ENCODE results near the gene DYNC1I1.

Gene DYNC1I1

GRCh38 chr7:95863623-95864022 lies 91.3 kb downstream of the DYNC1I1 start:
- no peak for DNase-seq

DNA sequence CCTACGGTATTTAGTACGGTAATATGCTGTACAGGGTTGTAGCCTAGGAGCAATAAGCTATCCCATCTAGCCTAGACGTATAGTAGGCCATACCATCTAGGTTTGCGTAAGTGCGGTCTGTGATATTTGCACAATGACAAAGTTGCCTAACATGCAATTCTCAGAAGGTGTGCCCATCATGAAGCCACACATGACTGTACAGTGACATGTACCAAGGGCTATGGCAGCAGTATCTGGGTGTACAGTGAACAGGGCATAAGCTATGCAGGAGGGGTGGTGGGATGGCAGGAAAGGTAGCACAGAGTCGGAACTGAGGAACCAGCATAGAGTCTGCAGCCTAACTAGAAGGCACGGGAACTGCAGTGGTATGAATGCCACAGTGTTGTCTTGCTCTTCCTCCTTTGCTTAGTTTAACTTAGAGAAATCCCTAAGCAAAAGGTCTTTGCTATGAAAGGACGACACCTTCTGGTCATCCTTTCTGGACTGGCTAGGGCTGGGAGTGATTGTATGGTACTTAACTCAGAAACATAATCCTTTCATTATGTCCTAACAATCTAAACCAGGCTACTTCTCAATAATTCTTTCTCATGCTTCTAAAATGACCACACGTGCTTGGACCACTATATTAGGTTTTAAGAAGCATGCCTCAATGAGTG lies 93.5 kb downstream of the DYNC1I1 start:
- peak; percentile 30 for DNase-seq

DNA sequence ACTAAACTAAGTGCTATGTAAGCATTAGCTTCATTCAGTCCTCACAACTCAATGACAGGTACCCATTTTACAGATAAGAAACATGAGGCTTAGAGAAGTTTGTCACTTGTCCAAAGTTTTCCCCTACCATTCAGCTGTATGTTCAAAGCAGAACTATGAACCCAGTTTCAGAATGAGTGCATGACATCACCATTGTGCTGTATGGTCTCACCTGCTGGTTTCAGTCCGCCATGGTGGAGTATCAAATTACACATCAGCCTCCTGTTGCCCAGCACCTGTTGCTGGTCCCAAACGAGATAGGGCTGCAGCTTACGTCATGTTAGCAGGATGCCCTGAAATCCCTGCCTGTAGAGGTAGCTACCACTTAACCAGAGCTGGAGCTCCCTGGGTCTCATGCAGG lies 95.0 kb downstream of the DYNC1I1 start:
- DNase-seq, result no peak

- peak; percentile 49 for DNase-seq
Measured at GRCh38 chr7:95871075-95871848, 98.9 kb downstream of the DYNC1I1 start.

DNA sequence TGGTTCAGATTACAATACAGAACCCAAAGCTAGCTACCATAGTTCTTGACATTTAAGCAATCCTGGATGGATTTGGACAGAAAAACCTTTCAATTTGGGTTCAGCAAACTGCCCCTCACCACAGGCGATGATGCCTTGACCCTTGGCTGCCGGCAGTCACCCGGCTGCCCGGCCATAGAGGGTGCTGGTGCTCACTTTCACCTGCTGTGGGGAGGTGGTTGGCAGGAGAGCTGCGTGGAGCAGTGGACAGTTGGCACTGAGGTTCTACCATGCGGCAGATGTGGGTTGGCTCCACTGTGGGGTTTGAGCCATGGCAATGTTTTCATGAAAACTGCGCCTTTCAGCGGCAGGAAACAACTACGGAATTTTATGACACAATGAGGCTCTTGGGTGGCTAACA lies 99.5 kb downstream of the DYNC1I1 start:
- no peak for DNase-seq

- DNase-seq, result no peak
Measured at GRCh38 chr7:95874129-95874528, 101.8 kb downstream of the DYNC1I1 start.

DNA sequence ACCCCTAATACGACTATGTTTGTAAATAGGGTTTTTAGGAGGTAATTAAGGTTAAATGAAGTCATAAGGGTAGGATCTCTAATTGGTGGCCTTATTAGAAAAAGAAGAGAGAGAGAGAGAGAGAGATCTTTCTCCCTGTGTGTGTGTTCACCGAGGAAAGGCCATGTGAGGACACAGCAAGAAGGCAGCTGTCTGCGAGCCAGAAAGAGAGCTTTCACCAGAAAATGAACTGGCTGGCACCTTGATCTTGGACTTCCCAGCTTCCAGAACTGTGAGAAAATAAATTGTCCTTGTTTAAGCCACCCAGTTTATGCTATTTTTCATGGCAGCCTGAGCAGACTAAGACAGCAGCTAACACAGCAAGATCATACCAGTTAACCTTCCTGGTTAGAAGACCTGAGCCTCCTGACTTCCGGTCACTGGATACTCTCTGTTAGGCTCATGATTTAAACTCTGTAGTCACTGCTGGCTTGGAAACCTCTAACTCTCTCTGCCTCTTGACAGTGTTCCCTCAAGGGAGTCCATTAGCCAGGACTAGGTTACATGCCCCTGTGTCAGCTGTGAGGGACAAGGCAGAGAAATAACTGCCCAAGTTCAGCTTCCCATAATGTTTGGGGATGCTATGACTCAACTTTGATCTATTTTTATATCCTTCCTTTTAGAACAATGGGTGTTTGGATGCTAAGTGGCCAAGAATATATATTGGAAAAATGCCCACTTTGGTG lies 102.3 kb downstream of the DYNC1I1 start:
- no peak for DNase-seq

DNA sequence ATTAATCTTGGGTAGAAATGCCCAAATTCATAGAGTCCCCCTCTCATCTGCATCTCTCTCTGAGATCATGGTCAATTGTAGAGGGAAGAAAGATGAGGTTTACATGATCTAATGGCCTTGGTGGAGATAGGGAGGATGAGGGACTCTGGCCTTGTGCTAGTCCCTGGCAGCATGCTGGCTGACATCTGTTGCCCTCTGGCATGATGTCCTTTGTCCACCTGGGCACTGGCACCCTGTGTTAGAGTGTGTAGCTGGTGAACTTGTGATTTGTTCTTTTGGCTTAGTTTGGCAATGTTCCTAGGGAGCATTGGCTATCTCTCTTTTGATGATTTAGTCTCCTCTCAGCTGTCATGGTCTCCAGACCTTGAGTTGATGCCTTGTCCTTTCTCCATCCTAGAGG lies 103.2 kb downstream of the DYNC1I1 start:
- DNase-seq, result no peak

DNA sequence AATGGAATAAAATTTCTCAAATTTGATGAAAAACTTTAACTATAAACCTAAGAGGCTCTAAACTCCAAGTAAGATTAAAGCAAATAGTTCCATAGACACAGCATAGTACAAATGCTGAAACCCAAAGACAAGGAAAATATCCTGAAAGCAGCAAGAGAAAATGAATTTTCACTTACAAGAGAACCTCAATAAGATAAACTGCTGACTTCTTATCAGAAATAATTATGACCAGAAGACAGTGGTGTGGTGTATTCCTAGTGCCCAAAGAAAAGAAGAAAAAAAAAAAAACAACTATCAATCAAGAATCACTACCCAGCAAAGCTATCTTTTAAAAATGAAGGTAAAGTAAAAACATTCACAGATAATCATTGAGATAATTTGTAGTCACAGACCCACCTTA lies 106.3 kb downstream of the DYNC1I1 start:
- no peak for DNase-seq

DNA sequence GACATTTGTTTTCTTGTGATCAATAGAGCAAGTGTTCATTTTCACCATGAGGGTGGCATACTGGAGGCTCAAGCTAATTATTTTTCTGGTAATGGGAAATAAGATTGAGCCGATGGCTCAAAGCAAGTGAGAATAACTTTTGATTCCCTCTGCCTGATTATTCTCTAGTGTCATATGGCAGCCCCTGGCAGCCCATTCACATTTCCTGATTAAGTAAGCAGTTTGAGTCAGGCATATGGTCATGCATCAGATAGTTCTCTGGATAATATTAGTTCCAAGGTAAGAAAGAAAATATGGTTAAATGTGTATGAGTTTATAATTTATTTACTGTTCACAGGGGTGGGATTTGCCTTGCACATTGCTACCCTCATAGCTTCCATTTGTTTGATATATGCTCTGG lies 109.2 kb downstream of the DYNC1I1 start:
- no peak for DNase-seq

DNA sequence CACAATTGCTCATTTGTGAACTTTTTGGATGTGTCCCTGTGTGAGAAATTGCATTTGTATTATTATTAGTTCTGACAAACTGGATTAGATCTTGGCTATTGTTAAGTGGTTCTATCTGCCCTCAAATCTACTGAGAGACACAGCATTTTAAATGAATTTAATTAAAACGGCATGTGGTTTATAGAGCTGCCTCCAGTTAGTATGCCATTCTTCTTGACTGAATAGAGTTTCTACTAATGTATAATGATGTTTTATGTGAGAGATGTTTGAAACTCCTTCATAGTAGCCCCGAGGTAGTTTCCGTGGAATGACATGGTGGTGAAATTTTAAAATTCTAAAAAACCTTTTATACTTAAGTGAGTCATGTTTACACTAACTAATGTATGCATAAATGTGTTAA lies 110.9 kb downstream of the DYNC1I1 start:
- DNase-seq, result no peak

DNA sequence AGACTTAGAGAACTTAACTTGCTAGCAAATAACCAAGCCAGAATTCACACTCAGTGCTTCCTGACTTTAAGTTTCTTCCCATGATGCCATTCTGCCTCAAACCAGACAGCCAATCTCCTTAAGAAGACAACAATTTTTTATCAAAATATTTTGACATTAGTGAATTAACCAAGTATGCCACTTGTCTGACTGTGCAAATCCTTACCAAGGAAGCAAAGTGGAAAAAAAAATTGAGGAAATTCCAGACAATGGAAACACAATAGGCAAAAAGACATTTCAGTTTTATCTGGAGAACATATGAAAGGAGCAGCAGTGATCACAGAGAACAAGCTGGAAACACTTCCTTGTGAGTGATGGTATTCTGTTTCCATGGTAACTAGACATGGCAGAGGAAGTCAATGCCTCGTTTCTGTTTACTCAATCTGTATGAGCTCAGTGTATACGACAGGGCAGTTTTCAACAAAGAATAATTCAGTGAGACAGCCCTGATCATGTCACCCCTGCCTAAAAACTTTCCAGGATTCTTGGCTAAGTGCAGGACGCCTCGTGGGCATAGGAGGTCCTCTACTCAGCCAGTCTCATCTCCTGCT lies 114.2 kb downstream of the DYNC1I1 start:
- DNase-seq, result no peak

- DNase-seq, result no peak
Measured at GRCh38 chr7:95893484-95893883, 121.1 kb downstream of the DYNC1I1 start.

DNA sequence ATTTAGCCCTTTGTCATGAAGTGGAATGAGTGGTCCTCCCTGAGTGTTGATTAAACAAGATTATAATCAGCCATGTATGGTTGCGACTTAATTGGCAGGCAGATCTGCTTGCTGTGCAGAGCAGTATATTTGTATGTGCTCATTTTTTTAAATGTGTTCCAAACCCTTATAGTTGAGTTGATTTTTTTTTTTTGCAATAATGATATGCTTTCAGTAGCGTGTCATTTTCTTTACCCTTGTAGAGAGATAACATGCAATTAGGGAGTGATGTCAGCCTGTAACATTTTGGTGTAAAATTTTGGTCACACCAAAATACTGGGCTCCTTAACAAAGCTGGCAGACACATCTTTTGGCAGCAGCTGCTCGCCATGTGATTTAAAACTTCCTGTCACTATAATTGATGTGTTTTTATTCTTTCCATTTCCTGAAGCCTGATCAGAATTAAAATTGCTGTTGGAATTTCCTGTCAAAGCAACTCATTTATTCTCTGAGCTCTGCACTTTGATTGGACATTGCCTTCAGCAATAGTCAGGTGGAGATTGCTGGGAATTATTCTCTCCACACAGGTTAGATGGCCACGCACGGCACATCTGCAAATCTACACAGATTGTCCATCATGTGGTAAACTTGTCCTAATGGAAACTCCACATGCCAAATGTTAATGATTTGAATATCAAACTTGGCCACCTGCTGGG lies 125.3 kb downstream of the DYNC1I1 start:
- DNase-seq, result no peak

DNA sequence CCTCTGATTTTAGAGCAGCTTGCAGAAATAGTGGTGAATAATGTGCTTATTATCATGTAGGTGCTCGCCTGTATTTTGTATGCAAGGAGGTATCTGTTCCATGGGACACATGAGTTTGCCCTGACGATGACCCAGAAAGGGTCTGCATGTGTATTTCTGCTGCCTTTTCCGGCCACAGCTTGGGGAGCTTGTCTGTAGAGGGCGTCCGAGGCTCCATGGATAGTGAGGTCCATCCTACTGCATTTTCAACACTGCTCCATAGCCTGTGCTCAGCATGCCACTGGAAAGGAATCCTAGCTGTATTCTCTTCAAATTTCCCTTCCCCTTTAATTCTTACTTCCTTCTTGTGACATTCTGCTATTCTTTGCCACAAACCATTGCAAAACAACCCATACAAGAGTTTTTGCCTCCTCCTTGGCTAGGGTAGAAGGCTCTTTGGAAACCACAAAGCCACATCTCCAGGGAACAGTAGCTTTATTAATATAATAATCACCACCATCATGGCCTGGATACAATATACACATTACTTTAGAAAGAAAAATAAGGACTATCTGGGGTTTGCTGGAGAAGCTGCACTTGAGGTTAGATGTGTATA lies 127.7 kb downstream of the DYNC1I1 start:
- no peak for DNase-seq

DNA sequence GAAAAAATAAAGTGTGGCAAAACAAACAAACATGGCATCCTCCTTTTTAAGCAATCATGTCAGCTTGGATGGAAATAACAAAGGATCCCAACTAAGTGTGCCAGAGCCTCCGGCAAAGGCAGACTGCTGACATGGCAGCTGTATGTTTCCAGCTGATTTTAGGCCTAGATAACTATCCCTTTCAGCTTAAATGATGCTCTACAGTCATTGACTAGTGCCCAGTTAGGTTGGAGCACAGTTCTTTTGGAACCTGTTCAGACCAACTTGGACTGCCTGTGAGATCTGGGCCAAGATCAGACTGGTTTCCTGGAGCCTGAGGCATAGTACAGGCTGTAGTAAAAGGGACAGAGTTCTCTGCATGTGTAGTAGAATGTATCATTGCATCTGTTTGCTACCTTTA lies 128.7 kb downstream of the DYNC1I1 start:
- no peak for DNase-seq

DNA sequence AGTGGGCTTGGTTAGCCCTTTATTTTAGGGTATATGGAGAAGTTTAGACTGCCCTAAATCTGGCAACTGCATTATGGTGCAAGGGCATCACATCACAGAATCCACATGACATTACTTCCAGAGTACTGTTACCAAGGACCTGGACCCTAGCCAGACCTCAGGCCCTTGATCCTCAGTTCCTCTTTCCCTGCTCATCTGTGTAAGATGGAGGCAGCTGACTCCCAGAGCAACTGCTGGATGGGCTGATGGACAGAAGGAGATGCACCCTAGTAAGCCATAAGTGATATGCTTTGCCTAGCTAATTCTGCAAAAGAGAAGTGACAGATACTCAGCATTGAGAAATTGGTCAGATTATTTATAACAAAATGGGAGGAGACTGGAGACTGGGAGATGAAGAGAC lies 131.7 kb downstream of the DYNC1I1 start:
- DNase-seq, result no peak

GRCh38 chr7:95905167-95905566 lies 132.8 kb downstream of the DYNC1I1 start:
- DNase-seq, result no peak

DNA sequence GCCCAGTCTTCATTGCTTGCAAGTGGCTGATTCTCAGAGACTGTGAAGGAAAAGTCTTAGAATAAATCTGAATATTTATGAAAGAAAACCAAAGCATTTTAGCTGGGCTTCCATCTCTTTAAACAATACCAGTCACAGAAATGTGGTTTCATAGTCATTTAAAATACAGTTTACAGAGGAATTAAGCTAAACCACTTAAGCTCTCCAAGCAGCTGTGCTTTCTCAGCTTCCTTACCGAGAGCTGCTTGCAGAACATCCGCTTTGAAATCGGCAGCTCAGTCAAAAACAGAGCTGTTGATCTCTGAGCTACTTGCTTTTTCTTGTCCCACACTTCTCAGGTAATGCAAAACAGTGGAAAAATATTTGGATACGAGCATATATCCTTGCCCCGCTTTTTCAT lies 134.5 kb downstream of the DYNC1I1 start:
- no peak for DNase-seq

DNA sequence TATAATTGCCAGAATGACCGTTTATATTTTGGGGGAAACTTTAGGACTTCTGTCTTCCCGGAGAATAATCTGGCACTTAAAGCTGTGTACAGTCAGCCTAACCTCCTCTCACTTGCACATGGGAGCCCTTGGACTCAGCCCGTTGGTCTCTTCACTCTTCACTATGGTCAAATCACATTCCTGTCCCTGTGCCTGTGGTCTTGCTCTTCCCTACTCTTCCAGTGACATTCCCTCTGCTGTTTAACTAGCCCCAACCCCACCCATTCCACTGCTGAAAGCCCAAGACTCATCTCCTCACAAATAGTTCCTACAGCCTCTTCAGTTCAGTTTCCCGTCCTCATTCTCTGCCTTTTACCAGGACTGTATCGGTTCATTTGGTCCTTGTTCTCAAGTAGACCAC lies 135.0 kb downstream of the DYNC1I1 start:
- no peak for DNase-seq

- DNase-seq, result no peak
Measured at GRCh38 chr7:95908499-95908898, 136.1 kb downstream of the DYNC1I1 start.

- no peak for DNase-seq
Measured at GRCh38 chr7:95910341-95910740, 138.0 kb downstream of the DYNC1I1 start.

DNA sequence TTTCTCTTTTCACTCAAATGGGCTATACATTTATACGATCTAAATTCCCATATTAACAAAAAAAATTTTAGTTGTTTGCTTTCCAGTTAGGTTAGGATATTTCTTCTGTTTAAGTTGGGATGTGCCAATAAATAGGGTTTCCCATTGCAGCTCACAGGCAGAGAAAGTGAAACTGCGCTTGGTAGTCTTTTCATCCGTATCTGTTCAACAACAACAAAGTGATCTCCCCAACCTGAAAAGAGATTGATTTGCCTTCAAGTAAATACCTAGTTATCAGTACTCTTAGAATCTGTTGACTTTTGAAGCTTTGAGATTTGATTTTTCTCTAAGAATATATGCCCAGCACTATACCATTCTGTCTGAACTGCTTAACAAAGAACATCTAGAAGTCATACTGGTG lies 143.4 kb downstream of the DYNC1I1 start:
- no peak for DNase-seq

Data from fibroblast of upper back skin (primary cell).